H1 (cell line): ENCODE data around the gene MARK3. TPM values are rescaled to one million over a fixed set of nuclear protein-coding genes. Genes with fewer than 3 reads are reported as not detected.

Experiments used
- ATF2 ChIP-seq: IDR thresholded peaks from 2 replicates; pipeline ENCODE4 v1.6.1; 2012; ENCODE audit warnings: low read length, inconsistent platforms
- CREB1 ChIP-seq: IDR thresholded peaks from 2 replicates; pipeline ENCODE4 v1.6.1; 2012; ENCODE audit warnings: inconsistent platforms
- HDAC6 ChIP-seq: IDR thresholded peaks from one replicate; pipeline ENCODE4 v1.7.1; 2012; ENCODE audit warnings: low read depth, mild to moderate bottlenecking, inconsistent platforms, low read length, moderate library complexity
- MAFK ChIP-seq: IDR thresholded peaks from 2 replicates; pipeline ENCODE4 v1.6.1; 2012; ENCODE audit warnings: low read depth, mild to moderate bottlenecking, improper control_type of control experiment, low read length
- NANOG ChIP-seq: IDR thresholded peaks from 2 replicates; pipeline ENCODE4 v1.6.1; 2011; ENCODE audit warnings: low read length, low read depth, mild to moderate bottlenecking, inconsistent platforms; ENCODE audit not compliant: insufficient read depth, poor library complexity, severe bottlenecking
- RXRA ChIP-seq: IDR thresholded peaks from 2 replicates; pipeline ENCODE4 v1.6.1; 2011; ENCODE audit warnings: low read depth, mild to moderate bottlenecking, low read length, moderate library complexity; ENCODE audit not compliant: insufficient read depth
- SRF ChIP-seq: IDR thresholded peaks from 2 replicates; pipeline ENCODE4 v1.6.1; 2011; ENCODE audit warnings: mild to moderate bottlenecking, low read depth, low read length, moderate library complexity
- TBP ChIP-seq: IDR thresholded peaks from 2 replicates; pipeline ENCODE4 v1.6.1; 2011; ENCODE audit warnings: low read depth, low read length, improper control_type of control experiment
- polyA plus RNA-seq, 7 experiments: library from polyadenylated mRNA; depleted of rRNA in 3 of 7; stranded (reverse) in 5 of 7; unstranded in 2 of 7; fragments of >200 nt in 5 of 7; fragments of 200-250 nt in 2 of 7; gene quantifications; 1 replicate in 5 of 7; 2 replicates in 1 of 7; 4 replicates in 1 of 7; pipeline versions ENCODE4 v1.2.1 to v1.2.3, GENCODE V29; 2011 to 2013; ENCODE audit warnings: missing spikeins in 2 of 7, mixed read lengths in 2 of 7
- total RNA-seq: library from RNA; stranded (reverse); fragmentation: NEBNext Ultra II Directional; extraction: Animal tissue kit (Norgen Biotek cat#: 25700); gene quantifications from 2 replicates; pipeline ENCODE4 v1.2.1, GENCODE V29; 2021

MARK3 gene
- total and polyA plus RNA-seq, 2 of the 8 experiments (the other 6 are each of a cell fraction or from before 2014, with no cell fraction given) = 39.4 to 76.9 TPM

- TF ChIP-seq RXRA (no peak), SRF (no peak), ATF2 (peak; percentile 65; the same call in 1 of the 2 replicates), NANOG (no peak), TBP (peak; percentile 55; the same call in 1 of the 2 replicates), HDAC6 (no peak), CREB1 (peak; percentile 89), MAFK (no peak)
Measured at GRCh38 chr14:103542605-103543088, 157.4 kb downstream of the MARK3 start (continued).
